Measurements from ENCODE around the gene PCDH18. TPM values are rescaled to one million over a fixed set of nuclear protein-coding genes. Genes with fewer than 3 reads are reported as not detected.
"Not testable (repeated sequence)": the region's sequence is repeated elsewhere in the genome, so short reads cannot be mapped to it uniquely, and the experiment has no call there.

The PCDH18 gene
- total and polyA plus RNA-seq, 2 of the 13 experiments (the other 11 are each of a cell fraction or from before 2014, with no cell fraction given) = not detected

- TF ChIP-seq PRDM15 (CRISPR knock-in tag; IDR thresholded peaks at IDR 0.05) (no peak), ZNF709 (CRISPR knock-in tag; IDR thresholded peaks at IDR 0.05) (no peak), TCF7L2 (IDR thresholded peaks at IDR 0.05; ENCODE audit: low read depth, low read length) (no peak), TFE3 (CRISPR knock-in tag; IDR thresholded peaks at IDR 0.05) (no peak)
Observed at GRCh38 chr4:137502339-137503129, 29.8 kb downstream of the PCDH18 start (continued).

GRCh38 chr4:137496267-137496666 lies 36.0 kb downstream of the PCDH18 start:
- DNase-seq (ENCODE audit: low spot score); H2AFZ ChIP-seq (ENCODE audit: low read length); H3K4me1 ChIP-seq (ENCODE audit: insufficient read depth, low read length); H3K27me3 ChIP-seq (ENCODE audit: control insufficient read depth in 1 of 2, insufficient read depth in 2 of 2, low read length in 2 of 2); H3K36me3 ChIP-seq (replicated peaks in 1 of 2; ENCODE audit: control insufficient read depth in 1 of 2, insufficient read depth in 2 of 2, low read length in 2 of 2); H3K79me2 ChIP-seq (ENCODE audit: insufficient read depth, low read length); ATAC-seq; H3K4me2 ChIP-seq (ENCODE audit: low read depth, low read length); H3K4me3 ChIP-seq (replicated peaks in 1 of 3; ENCODE audit: insufficient read depth in 1 of 3, low read depth in 2 of 3, low read length in 3 of 3); H4K20me1 ChIP-seq (ENCODE audit: insufficient read depth, low read length); FAIRE-seq; CTCF ChIA-PET (ENCODE audit: low intra/inter-chr PET ratio, low total read pairs); in situ Hi-C loops (cut with HindIII; ENCODE audit: extremely low pct_ligation_motif_present, low pct_unique_long_range_greater_than_20kb); intact Hi-C loops (cut with micrococcal nuclease; ENCODE audit: unreplicated experiment); POLR2A ChIA-PET; H3K27ac ChIP-seq (ENCODE audit: extremely low read length, insufficient read depth, low read length); H3K9me3 ChIP-seq (ENCODE audit: low read length); BruUV-seq (replicated peaks); H3K9ac ChIP-seq (ENCODE audit: insufficient read depth, low read depth, low read length): not testable (repeated sequence)
- 84% methylated on average over 14 of the region's 29 CpGs for WGBS (ENCODE audit: low lambda C conversion rate)
